SU-DHL-6 (cell line): Measurements from ENCODE around the gene HSPA2.

Experiments
- H2AFZ ChIP-seq: fragments of 200-600 bp; sonication (generic); 2 replicates; pipeline ENCODE4 v1.6.1; 2014; ENCODE audit warnings: low read depth, mild to moderate bottlenecking, moderate library complexity, mixed read lengths, antibody characterized with exemption, low read length; ENCODE audit not compliant: severe bottlenecking
- H3F3A ChIP-seq: fragments of 200-600 bp; shearing (Covaris generic); 2 replicates; pipeline ENCODE4 v1.6.0; 2016; ENCODE audit warnings: antibody characterized with exemption, mild to moderate bottlenecking; ENCODE audit not compliant: insufficient read depth
- H3K27ac ChIP-seq: fragments of 200-600 bp; sonication (generic); 2 replicates; pipeline ENCODE4 v1.5.1; 2016; ENCODE audit warnings: low read depth, mild to moderate bottlenecking, low read length, moderate library complexity, mixed read lengths
- H3K27me3 ChIP-seq: fragments of 200-600 bp; sonication (generic), shearing (Covaris generic); 2 replicates; pipeline ENCODE4 v1.6.0; 2014; ENCODE audit warnings: mild to moderate bottlenecking, low read length
- H3K36me3 ChIP-seq: fragments of 200-600 bp; sonication (generic); 2 replicates; pipeline ENCODE4 v1.6.1; 2014; ENCODE audit warnings: mild to moderate bottlenecking, low read length, mixed read lengths
- H3K4me2 ChIP-seq: fragments of 300-600, 200-600 bp; shearing (Covaris generic), sonication (generic); 2 replicates; pipeline ENCODE4 v1.6.0; 2014; ENCODE audit warnings: low read length, low read depth, mild to moderate bottlenecking; ENCODE audit not compliant: poor library complexity, severe bottlenecking
- H3K4me3 ChIP-seq: fragments of 200-600 bp; sonication (generic); 2 replicates; pipeline ENCODE4 v1.5.1; 2014; ENCODE audit warnings: antibody characterized with exemption, low read length, mild to moderate bottlenecking, mixed read lengths; ENCODE audit not compliant: insufficient read depth, poor library complexity, severe bottlenecking
- H3K79me2 ChIP-seq: fragments of 200-600 bp; sonication (generic); 2 replicates; pipeline ENCODE4 v1.6.1; 2014; ENCODE audit warnings: mild to moderate bottlenecking, low read length, moderate library complexity; ENCODE audit not compliant: insufficient read depth
- H3K9ac ChIP-seq: fragments of 200-600 bp; sonication (generic); 2 replicates; pipeline ENCODE4 v1.7.0; 2014; ENCODE audit warnings: mild to moderate bottlenecking, low read length
- H3K9me2 ChIP-seq: fragments of 200-600 bp; sonication (generic); replicated peaks from 2 replicates; pipeline ENCODE4 v1.6.1; 2014; ENCODE audit warnings: low read length; ENCODE audit not compliant: insufficient read depth
- H3K9me3 ChIP-seq: fragments of 200-600 bp; sonication (generic); 2 replicates; pipeline ENCODE4 v1.6.1; 2014; ENCODE audit warnings: low read length, mixed read lengths; ENCODE audit not compliant: insufficient read depth
- H4K20me1 ChIP-seq: fragments of 200-600 bp; sonication (generic); 2 replicates; pipeline ENCODE4 v1.6.1; 2014; ENCODE audit warnings: low read depth, mild to moderate bottlenecking, antibody characterized with exemption, low read length, moderate library complexity, mixed read lengths
- EZH2phosphoT487 ChIP-seq: fragments of 200-600 bp; sonication (generic), shearing (Covaris generic); conservative IDR thresholded peaks from 2 replicates; pipeline ENCODE4 v1.6.1; 2018; ENCODE audit warnings: mild to moderate bottlenecking, antibody characterized with exemption, low read length, moderate library complexity, mixed read lengths
- TF ChIP-seq, protein P1 (sequence below): fragments of 200-600 bp; sonication (generic); IDR thresholded peaks from one replicate; pipeline ENCODE4 v1.5.1; 2017; ENCODE audit warnings: antibody characterized with exemption, mild to moderate bottlenecking, low read length, moderate library complexity; ENCODE audit not compliant: insufficient read depth, poor library complexity, severe bottlenecking

Gene HSPA2

DNA sequence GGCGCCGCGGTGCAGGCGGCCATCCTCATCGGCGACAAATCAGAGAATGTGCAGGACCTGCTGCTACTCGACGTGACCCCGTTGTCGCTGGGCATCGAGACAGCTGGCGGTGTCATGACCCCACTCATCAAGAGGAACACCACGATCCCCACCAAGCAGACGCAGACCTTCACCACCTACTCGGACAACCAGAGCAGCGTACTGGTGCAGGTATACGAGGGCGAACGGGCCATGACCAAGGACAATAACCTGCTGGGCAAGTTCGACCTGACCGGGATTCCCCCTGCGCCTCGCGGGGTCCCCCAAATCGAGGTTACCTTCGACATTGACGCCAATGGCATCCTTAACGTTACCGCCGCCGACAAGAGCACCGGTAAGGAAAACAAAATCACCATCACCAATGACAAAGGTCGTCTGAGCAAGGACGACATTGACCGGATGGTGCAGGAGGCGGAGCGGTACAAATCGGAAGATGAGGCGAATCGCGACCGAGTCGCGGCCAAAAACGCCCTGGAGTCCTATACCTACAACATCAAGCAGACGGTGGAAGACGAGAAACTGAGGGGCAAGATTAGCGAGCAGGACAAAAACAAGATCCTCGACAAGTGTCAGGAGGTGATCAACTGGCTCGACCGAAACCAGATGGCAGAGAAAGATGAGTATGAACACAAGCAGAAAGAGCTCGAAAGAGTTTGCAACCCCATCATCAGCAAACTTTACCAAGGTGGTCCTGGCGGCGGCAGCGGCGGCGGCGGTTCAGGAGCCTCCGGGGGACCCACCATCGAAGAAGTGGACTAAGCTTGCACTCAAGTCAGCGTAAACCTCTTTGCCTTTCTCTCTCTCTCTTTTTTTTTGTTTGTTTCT is 1.7 kb downstream of the HSPA2 start:
- Histone ChIP-seq H3K27me3 (no peaks in the 10 kb centered on the region), H3K27ac (no peak overlapping the region), H3F3A (peaks cover 17% of the 10 kb centered on the region), H3K79me2 (no peaks in the 10 kb centered on the region), H4K20me1 (no peaks in the 10 kb centered on the region), H3K36me3 (no peaks in the 10 kb centered on the region), H3K9me2 (no peaks in the 10 kb centered on the region), H3K9ac (no peak overlapping the region), H3K4me3 (no peak overlapping the region), H2AFZ (no peak overlapping the region), H3K4me2 (no peak overlapping the region), H3K9me3 (no peaks in the 10 kb centered on the region)
- TF ChIP-seq, protein P1, sequence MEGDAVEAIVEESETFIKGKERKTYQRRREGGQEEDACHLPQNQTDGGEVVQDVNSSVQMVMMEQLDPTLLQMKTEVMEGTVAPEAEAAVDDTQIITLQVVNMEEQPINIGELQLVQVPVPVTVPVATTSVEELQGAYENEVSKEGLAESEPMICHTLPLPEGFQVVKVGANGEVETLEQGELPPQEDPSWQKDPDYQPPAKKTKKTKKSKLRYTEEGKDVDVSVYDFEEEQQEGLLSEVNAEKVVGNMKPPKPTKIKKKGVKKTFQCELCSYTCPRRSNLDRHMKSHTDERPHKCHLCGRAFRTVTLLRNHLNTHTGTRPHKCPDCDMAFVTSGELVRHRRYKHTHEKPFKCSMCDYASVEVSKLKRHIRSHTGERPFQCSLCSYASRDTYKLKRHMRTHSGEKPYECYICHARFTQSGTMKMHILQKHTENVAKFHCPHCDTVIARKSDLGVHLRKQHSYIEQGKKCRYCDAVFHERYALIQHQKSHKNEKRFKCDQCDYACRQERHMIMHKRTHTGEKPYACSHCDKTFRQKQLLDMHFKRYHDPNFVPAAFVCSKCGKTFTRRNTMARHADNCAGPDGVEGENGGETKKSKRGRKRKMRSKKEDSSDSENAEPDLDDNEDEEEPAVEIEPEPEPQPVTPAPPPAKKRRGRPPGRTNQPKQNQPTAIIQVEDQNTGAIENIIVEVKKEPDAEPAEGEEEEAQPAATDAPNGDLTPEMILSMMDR: no peak
- TF ChIP-seq EZH2phosphoT487: no peak

DNA sequence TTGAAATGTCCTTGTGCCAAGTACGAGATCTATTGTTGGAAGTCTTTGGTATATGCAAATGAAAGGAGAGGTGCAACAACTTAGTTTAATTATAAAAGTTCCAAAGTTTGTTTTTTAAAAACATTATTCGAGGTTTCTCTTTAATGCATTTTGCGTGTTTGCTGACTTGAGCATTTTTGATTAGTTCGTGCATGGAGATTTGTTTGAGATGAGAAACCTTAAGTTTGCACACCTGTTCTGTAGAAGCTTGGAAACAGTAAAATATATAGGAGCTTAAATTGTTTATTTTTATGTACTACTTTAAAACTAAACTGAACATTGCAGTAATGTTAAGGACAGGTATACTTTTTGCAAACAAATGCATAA is 2.3 kb downstream of the HSPA2 start:
- Histone ChIP-seq H3K27ac (no peak overlapping the region), H2AFZ (no peak overlapping the region), H3K27me3 (no peaks in the 10 kb centered on the region), H4K20me1 (no peaks in the 10 kb centered on the region), H3K4me2 (no peak overlapping the region), H3K9me3 (no peaks in the 10 kb centered on the region), H3K79me2 (no peaks in the 10 kb centered on the region), H3F3A (peaks cover 15% of the 10 kb centered on the region; the same call in 1 of the 2 replicates), H3K4me3 (no peak overlapping the region), H3K9me2 (no peaks in the 10 kb centered on the region), H3K36me3 (no peaks in the 10 kb centered on the region), H3K9ac (no peak overlapping the region)
- no peak for TF ChIP-seq EZH2phosphoT487
- TF ChIP-seq, protein P1: no peak

DNA sequence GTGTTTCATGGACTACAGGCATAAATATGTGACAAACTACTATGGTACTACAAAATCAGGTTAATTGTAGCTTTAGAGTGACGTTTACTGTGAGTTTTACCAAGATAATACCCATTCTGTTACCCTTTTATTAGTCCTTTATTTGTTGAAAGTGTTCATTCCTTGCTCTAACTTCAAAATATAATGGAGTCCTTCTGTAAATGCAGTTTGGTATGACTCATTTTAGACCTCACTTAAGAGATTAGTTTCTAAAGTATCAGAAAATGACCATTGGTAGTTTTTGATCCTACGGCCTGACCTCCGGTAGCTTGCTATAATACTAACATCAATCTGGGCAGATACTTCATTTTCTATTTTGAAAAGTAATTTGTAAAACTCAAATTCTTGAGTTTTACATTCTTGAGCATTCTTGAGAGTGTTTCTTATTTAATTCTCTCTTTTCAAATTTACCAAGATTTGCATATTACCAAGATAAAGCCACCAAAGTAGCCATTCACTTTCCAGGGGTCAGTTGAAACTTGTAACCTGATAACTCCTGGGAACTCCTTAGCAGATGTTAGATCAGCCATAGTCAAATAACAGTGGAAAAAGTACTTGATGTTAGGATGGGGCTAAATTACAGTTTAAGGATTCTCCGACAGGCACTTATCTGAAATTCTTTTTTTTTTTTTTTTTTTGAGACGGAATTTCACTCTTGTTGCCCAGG is 4.2 kb downstream of the HSPA2 start:
- Histone ChIP-seq H3K9me2 (no peaks in the 10 kb centered on the region), H3K9me3 (no peaks in the 10 kb centered on the region), H4K20me1 (no peaks in the 10 kb centered on the region), H3K36me3 (no peaks in the 10 kb centered on the region), H2AFZ (no peak overlapping the region), H3K9ac (no peak overlapping the region), H3K4me2 (no peak overlapping the region), H3K27ac (no peak overlapping the region), H3K79me2 (no peaks in the 10 kb centered on the region), H3K27me3 (no peaks in the 10 kb centered on the region), H3K4me3 (no peak overlapping the region), H3F3A (peaks cover 15% of the 10 kb centered on the region; the same call in 1 of the 2 replicates)
- TF ChIP-seq, protein P1: no peak
- TF ChIP-seq EZH2phosphoT487: no peak
